Testis (tissue), 3 donors: ENCODE data around the gene HELB. TPM values are rescaled to one million over a fixed set of nuclear protein-coding genes. Genes with fewer than 3 reads are reported as not detected.

Experiments
- DNase-seq: peaks from one replicate; pipeline ENCODE4 v3.0.0-alpha.2; 2019
- H3K27ac ChIP-seq, 2 donors: fragments of 200-600 bp; sonication (generic); one replicate each; pipeline ENCODE4 v1.5.1; 2019
- H3K27me3 ChIP-seq: fragments of 200-600 bp; sonication (generic); one replicate; pipeline ENCODE4 v1.5.1; 2019
- H3K36me3 ChIP-seq: fragments of 200-600 bp; sonication (generic); one replicate; pipeline ENCODE4 v1.5.1; 2017; ENCODE audit warnings: low read depth; ENCODE audit errors: missing control alignments
- H3K4me1 ChIP-seq: fragments of 200-600 bp; sonication (generic); one replicate; pipeline ENCODE4 v1.5.1; 2019
- H3K4me3 ChIP-seq, 2 donors: fragments of 200-600 bp; sonication (generic); one replicate each; pipeline ENCODE4 v1.5.1; 2017 to 2019
- H3K9me3 ChIP-seq: fragments of 200-600 bp; sonication (generic); one replicate; pipeline ENCODE4 v1.5.1; 2017
- POLR2A ChIP-seq: fragments of 450-650 bp; IDR thresholded peaks from one replicate; pipeline ENCODE4 v1.6.1; 2017; ENCODE audit warnings: antibody characterized with exemption, mild to moderate bottlenecking, moderate library complexity
- WGBS, 2 donors: methylation state at CpG; one replicate each; pipeline ENCODE4 v1.1.5; 2018; 5-methylcytosine and 5-hydroxymethylcytosine counted together
- intact Hi-C: fragments of 100-400 bp; cut with DNase I; formaldehyde crosslinking; loops from one replicate; pipeline ENCODE4 v1.15.1; 2023; ENCODE audit warnings: low total_unique reads
- polyA plus RNA-seq: library from polyadenylated mRNA; stranded (reverse); fragments of 350-450 nt; fragmentation: Illumina TruSeq; extraction: RNeasy Lipid Tissue Mini Kit (QIAGEN cat#74804); gene quantifications from one replicate; pipeline ENCODE4 v1.2.3, GENCODE V29; 2014; ENCODE audit warnings: low read depth, low replicate concordance; ENCODE audit not compliant: insufficient read depth
- total RNA-seq, 2 donors: library from RNA; depleted of rRNA; stranded (reverse); fragments of >200 nt; gene quantifications; one replicate each; pipeline ENCODE4 v1.2.3, GENCODE V29; 2016
- TF ChIP-seq, protein P1 (sequence below), 3 experiments: fragments of 450-650 bp in 2 of 3; fragments of 200-600 bp in 1 of 3; sonication (generic) in 1 of 3; IDR thresholded peaks; one replicate each; pipeline ENCODE4 v1.5.1; 2016 to 2019; ENCODE audit warnings: antibody characterized with exemption in 3 of 3, mild to moderate bottlenecking in 2 of 3, moderate library complexity in 1 of 3

Gene HELB
- total and polyA plus RNA-seq, 3 donors from 2014 or later = 1.0 to 6.3 (median 5.9) TPM

- no peaks in the 10 kb centered on the region for H3K4me1 ChIP-seq
- no peak overlapping the region for H3K4me3 ChIP-seq
- no peak for DNase-seq
- no peak overlapping the region for H3K27ac ChIP-seq
- no peak for TF ChIP-seq POLR2A
- TF ChIP-seq, protein P1, sequence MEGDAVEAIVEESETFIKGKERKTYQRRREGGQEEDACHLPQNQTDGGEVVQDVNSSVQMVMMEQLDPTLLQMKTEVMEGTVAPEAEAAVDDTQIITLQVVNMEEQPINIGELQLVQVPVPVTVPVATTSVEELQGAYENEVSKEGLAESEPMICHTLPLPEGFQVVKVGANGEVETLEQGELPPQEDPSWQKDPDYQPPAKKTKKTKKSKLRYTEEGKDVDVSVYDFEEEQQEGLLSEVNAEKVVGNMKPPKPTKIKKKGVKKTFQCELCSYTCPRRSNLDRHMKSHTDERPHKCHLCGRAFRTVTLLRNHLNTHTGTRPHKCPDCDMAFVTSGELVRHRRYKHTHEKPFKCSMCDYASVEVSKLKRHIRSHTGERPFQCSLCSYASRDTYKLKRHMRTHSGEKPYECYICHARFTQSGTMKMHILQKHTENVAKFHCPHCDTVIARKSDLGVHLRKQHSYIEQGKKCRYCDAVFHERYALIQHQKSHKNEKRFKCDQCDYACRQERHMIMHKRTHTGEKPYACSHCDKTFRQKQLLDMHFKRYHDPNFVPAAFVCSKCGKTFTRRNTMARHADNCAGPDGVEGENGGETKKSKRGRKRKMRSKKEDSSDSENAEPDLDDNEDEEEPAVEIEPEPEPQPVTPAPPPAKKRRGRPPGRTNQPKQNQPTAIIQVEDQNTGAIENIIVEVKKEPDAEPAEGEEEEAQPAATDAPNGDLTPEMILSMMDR (IDR thresholded peaks at IDR 0.05) = no peak
- H3K27me3 ChIP-seq = no peaks in the 10 kb centered on the region
- H3K9me3 ChIP-seq = no peaks in the 10 kb centered on the region
- intact Hi-C loops = no loop called here
- no peaks in the 10 kb centered on the region for H3K36me3 ChIP-seq
- 83 to 97% methylated on average over 2 of the region's 2 CpGs for WGBS, 2 donors
These were observed 33.5 kb downstream of the HELB start for GRCh38 chr12:66335746-66336145.

- Histone ChIP-seq H3K27me3 (no peaks in the 10 kb centered on the region), H3K36me3 (no peaks in the 10 kb centered on the region), H3K9me3 (no peaks in the 10 kb centered on the region), H3K27ac (no peak overlapping the region), H3K4me1 (no peaks in the 10 kb centered on the region), H3K4me3 (no peak overlapping the region)
- no peak for TF ChIP-seq POLR2A
- TF ChIP-seq, protein P1 (IDR thresholded peaks at IDR 0.05) = no peak
- no peak for DNase-seq
- 86 to 87% methylated on average over 2 of the region's 2 CpGs for WGBS, 2 donors
- intact Hi-C loops = no loop called here
These were observed 35.2 kb downstream of the HELB start for GRCh38 chr12:66337381-66338010.

DNA sequence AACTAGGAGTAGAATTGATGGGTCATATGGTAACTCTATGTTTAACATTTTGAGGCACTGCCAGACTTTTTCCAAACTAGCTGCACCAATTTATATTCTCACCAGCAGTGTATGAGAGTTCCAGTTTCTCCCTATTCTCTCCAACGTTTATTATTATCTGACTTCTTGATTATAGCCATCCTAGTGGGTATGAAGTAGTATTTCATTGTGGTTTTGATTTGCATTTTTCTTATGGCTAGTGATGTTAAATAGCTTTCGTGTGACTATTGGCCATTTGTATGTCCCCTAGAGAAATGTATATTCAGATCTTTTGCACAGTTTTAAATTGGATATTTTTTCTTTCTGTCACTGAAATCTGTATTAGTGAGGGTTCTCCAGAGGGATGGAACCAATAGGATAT, 37.8 kb downstream of the HELB start:
- 92 to 94% methylated on average over 2 of the region's 2 CpGs for WGBS, 2 donors
- intact Hi-C loops = no loop called here

DNA sequence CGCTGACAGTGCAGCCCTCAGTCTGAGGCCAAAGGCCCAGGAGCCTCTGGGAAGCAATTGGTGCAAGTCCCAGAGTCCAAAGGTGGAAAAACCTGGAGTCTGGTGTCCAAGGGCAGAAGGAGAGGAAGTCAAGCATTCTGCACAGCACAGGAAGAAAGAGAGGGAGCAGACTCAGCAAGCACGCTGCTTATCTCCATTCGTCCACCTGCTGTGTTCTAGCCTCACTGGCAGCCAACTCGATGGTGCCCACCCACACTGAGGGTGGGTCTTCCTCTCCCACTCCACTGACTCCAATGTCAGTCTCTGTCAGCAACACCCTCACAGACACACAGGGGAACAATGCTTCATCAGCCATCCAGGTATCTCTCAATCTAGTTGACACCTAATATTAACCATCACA, 38.8 kb downstream of the HELB start:
- DNase-seq = no peak
- H3K27ac ChIP-seq = no peak overlapping the region
- no peaks in the 10 kb centered on the region for H3K9me3 ChIP-seq
- TF ChIP-seq, protein P1 (IDR thresholded peaks at IDR 0.05) = no peak
- TF ChIP-seq POLR2A = no peak
- WGBS, 2 donors = 95 to 100% methylated on average over 4 of the region's 4 CpGs
- no peaks in the 10 kb centered on the region for H3K36me3 ChIP-seq
- H3K4me3 ChIP-seq = no peak overlapping the region
- intact Hi-C loops = no loop called here
- H3K4me1 ChIP-seq = no peaks in the 10 kb centered on the region
- no peaks in the 10 kb centered on the region for H3K27me3 ChIP-seq

More for the DNA sequence above, 37.8 kb downstream of the HELB start:
- Histone ChIP-seq H3K9me3 (no peaks in the 10 kb centered on the region), H3K4me3 (no peak overlapping the region), H3K27ac (no peak overlapping the region), H3K4me1 (no peaks in the 10 kb centered on the region), H3K27me3 (no peaks in the 10 kb centered on the region), H3K36me3 (no peaks in the 10 kb centered on the region)
- no peak for DNase-seq
- no peak for TF ChIP-seq POLR2A
- TF ChIP-seq, protein P1 (IDR thresholded peaks at IDR 0.05) = no peak

DNA sequence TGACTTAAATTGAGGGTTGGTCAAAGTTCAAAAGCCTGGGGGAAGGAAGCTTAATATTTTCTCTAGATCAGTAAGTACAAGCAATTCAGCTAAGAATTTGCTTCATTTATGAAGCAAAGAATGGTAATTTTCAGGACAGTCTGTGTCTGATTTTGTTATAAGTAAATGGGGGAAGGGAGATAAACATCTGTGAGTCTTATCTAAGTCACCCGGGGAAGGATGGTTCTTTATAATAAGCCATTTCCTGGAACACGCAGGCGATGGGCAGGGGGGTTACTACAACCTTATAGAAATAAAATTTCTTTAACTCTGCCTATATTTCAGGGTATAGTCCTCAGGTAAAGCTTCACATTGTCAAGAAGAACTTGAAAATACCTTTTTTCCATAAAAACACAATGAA, 42.9 kb downstream of the HELB start:
- no peak for TF ChIP-seq POLR2A
- TF ChIP-seq, protein P1 (IDR thresholded peaks at IDR 0.05) = no peak
- intact Hi-C loops = no loop called here
- Histone ChIP-seq H3K4me3 (no peak overlapping the region), H3K27ac (no peak overlapping the region), H3K4me1 (no peaks in the 10 kb centered on the region), H3K9me3 (no peaks in the 10 kb centered on the region), H3K36me3 (no peaks in the 10 kb centered on the region), H3K27me3 (no peaks in the 10 kb centered on the region)
- WGBS, 2 donors = 88 to 90% methylated on average over 3 of the region's 3 CpGs
- no peak for DNase-seq
